CD4-positive, alpha-beta T cell treated with Interleukin-17A for 4 hours (primary cell): ENCODE data around the gene FPR1.

Source experiments
- DNase-seq: peaks from one replicate; pipeline ENCODE4 v3.0.0-alpha.2; 2020; ENCODE audit warnings: mixed read lengths

FPR1 gene

DNA sequence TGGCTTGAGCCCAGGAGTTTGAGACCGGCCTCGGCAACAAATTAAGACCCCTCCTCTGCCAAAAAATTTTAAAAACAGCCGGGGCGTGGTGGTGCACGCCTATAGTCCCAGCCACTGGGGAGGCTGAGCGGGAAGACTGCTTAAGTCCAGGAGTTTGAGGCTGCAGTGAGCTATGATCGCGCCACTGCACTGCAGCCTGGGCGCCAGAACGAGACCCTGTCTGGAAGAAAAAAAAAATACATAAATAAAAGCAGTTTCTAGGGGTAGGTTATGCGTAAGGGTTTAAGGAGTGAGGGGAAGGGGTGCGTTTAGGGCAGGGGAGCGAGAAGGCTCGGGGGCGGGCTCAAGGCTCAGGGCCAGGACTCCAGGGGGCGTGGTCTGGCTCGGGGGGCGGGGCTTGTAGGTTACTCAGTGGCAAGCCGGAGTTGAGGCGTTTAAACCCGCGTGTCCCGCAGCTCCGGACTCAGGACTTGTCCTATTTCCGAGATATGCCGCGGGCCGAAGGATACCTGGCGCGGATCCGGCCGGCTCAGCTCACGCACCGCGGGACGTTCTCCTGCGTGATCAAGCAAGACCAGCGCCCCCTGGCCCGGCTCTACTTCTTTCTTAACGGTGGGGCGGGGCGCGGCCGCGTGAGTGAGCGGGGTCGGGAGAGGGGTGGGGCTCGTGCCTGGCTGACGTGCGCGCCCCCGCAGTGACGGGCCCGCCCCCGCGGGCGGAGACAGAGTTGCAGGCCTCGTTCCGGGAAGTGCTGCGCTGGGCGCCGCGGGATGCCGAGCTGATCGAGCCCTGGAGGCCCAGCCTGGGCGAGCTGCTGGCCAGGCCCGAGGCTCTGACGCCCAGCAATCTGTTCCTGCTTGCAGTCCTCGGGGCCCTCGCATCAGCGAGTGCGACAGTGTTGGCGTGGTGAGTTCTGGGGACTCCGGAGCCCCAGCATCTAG lies 47.8 kb downstream of the FPR1 start:
- DNase-seq: peak; percentile 99

DNA sequence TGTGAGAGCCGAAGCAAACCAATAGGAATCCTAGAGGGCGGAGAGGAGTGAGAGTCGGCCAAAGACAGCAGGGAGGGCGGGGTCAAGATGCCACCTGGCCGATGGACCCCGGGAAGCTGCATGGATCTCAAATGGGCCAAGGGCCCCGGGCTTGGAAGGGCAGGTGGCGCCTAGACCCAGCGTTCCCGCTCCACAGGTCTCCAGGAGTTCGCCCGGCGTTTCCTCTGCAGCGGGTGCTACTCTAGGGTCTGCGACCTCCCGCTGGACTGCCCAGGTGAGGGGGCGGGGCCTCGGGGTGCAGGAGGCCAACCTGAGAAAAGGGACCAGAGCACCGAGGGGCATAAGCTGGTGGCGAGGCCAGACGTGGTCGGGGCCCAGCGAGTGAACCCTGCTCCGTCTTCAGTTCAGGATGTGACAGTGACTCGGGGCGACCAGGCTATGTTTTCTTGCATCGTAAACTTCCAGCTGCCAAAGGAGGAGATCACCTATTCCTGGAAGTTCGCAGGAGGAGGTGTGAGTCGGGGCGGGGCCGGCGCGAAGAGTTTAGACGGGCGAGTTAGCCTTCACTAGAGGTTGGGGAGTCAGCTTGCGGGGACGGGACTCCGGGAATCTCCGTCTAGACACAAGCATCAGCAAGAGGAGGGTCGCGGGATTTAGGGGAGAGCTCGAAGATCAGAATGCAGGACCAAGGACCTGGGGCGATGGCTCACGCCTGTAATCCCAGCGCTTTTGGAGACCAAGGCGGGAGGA lies 48.7 kb downstream of the FPR1 start:
- DNase-seq: peak; percentile 30

DNA sequence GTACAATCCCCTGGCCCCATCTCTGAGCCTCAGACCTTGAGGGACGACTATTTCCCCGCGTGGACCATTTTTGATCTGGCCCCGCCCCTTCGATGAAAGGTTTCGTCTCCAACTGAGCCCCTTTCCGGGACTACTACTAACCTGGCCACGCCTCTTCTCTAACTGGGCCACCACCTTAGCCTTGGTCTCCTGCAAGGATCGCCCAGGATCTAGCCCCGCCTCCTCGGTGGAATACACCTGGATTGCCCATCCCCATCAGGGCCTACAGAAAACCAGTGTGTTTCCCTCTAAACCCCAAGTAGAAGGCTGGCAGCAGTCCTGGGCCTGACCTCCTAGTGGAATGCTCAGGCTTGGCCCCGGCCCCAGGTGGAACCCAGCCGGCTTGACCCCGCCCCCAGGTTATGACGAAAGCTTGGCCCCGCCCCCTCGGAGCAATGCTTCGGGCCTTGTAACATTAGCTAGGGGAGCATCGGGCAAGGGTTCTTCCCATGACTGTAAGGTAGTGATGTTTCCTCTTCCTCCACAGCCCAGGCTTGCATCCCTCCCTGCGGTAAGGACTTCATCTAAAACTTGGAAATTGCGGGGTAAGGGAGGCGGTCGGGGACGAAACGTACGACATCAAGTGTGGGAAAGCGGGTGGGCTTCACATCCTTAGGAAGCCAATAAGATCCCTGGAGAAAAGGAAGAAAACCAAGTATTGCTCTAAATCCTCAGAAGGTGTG lies 49.4 kb downstream of the FPR1 start:
- DNase-seq: peak; percentile 58

DNA sequence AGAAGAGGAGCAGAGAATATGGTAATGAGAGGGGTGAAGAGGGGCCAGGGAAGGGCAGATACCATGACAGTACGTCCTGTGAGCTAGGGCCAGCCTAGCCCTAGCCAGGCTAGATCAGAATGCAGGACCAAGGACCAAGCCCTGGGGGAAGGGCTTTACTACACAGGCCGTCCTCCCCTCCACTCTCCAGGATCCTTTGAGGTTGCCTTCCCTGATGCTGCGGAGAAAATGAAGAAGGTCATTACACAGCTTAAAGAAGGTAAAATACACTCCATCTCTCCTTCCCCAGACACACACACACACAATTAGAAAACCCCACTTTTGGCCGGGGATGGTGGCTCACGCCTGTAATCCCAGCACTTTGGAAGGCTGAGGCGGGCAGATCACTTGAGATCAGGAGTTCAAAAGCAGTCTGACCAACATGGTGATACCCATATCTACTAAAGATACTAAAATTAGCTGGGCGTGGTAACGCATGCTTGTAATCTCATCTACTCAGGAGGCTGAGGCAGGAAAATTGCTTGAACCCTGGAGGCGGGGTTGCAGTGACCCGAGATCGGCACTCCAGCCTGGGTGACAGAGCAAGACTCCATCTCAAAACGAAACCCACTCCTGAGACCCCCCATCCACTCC lies 50.1 kb downstream of the FPR1 start:
- DNase-seq: no peak

DNA sequence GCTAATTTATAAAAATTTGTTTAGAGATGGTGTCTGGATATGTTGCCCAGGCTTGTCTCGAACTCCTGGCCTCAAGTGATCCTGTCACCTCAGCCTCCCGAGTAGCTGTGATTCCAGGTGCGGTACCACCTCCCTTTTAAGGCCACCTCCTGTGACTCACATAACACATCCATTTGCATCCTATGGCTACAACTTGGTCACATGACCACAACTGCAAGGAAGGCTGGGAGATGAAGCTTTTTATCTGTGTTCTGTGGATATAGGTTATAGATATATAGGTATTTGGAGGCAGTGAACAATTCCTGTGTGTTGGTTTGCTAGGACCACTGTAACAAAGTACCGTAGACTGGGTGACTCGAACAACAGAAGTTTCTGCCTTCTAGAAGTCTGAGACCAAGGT lies 52.5 kb downstream of the FPR1 start:
- no peak for DNase-seq

DNA sequence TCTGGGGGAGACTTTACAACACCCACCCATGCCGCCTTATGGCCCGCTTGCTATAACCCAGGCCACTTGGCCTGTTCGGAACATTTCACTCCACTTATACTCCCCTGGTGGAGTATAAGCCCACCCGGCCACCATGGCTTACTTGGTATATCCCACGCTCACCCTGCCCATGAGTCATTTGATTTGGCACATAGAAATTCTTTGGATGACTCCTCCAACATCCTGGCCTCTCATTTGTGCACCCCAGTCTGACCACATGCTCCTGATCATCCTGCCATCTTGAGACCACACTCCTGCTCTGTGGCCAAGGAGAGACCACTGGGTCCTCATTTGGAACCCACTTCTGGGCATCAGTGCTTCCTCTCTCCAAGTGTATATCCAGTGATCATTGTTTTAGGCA lies 53.4 kb downstream of the FPR1 start:
- DNase-seq: no peak

DNA sequence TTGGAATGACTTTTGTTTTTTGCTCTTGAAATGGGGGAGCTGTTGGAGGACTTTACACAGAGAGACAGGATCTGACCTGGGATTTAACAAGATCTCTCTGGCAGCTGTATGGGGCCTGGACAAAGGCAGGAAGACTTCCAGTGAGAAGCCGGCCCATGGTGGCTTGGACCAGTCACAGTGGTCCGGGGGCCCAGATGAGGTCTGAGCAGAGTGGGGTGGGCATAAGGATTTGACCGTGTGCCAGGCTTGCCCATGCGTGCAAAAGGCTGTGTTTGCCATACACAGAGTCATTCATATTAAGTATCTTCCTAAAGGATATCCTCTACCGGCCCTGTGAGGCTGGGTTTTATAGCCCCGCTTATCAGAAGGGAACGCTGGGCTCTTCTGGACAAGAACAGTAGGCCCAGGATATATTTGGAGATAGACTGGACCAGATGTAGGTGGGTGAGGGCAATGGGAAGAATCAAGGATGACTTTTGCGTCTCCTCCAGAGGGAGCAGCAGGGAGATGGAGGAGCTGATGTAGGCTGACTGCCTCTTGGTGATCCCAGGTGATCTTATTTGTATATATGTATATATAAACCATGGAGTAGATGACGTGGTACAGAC lies 54.4 kb downstream of the FPR1 start:
- DNase-seq: no peak

DNA sequence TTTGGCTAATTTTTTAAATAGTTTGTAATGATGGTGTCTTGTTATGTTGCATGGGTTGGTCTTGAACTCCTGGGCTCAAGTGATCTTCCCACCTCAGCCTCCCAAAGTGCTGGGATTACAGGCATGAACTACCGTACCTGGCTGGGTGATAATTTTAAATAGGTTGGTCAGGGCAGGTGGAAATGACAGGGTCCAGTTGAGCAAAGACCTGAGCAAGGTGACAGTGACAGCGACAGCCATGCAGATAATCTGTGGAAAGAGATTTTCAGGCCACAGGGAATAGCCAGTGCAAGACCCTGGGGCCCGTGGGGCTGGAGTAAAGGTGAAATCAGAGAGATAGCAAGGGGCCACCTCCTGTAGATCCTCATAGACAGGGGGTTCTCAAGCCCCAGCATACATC lies 55.1 kb downstream of the FPR1 start:
- no peak for DNase-seq
